Activated T-cell treated with anti-CD3 and anti-CD28 coated beads, Interleukin-2, amount 50 U/mL, for 1 hour (primary cell): ENCODE results near the gene LRRC8C.

Experiments
- DNase-seq: peaks from one replicate; pipeline ENCODE4 v3.0.0-alpha.2; 2020

Gene LRRC8C

GRCh38 chr1:89706700-89707012 lies 73.7 kb downstream of the LRRC8C start:
- DNase-seq = no peak

- DNase-seq = no peak
Observed at GRCh38 chr1:89708751-89709375, 75.9 kb downstream of the LRRC8C start.

- DNase-seq = no peak
Observed at GRCh38 chr1:89710498-89711139, 77.7 kb downstream of the LRRC8C start.

- DNase-seq = no peak
Observed at GRCh38 chr1:89711140-89711778, 78.3 kb downstream of the LRRC8C start.

GRCh38 chr1:89712420-89712819 lies 79.5 kb downstream of the LRRC8C start:
- no peak for DNase-seq

DNA sequence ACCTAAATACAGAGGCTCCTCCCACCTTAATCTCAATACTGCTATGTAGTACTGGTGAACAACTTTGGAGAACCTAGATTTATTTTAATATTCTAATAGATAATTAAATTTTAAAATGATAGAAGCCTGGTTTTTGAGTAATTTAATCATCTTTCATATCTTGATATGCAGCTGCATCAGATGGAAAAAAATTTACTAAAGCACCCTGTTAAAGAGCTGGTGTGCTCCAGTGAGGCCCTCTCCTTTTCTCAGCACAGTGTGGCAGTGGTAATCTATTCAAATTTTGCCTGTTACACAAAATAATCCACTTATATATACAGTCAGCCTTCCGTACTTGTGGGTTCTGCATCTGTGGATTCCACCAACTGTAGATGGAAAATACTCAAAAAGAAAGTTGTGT lies 82.8 kb downstream of the LRRC8C start:
- DNase-seq = no peak

DNA sequence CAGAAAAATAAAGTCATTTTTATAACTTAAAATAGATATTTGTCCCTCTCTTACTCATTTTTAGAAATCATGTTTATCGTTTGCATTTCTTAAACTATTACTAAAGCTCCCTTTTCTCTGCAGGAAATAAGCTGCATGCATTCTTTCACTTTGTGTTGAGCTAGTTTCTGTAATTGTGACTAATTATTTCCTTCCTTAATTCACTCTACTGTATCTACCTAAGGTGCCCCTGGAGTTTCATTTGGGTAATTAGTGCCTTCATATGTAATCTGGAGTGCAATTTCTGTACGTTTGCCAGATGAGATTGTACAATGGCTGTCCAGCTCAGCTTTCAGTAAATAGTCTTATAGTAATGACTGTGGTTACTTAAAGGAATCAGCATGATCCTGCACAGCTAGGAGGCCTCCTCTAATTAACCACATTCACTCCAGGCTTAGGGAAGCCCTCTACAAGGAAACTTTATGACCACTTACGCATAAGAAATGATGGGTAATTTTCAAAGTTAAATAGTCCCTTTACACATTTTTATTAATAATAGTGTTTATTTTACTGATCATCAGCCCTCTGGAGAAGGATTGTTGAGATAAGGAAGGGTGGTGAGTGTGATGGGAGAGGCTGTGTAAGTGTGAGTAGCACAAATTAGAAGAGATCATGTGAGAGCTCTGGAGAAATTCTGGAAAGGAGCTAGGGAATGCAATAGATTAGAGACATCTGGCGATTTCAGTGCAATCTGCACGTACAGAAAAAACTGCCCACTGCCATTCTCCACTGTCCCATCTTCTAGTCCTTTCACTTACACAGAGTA lies 86.8 kb downstream of the LRRC8C start:
- no peak for DNase-seq

GRCh38 chr1:89720839-89721238 lies 87.9 kb downstream of the LRRC8C start:
- no peak for DNase-seq

GRCh38 chr1:89721351-89721750 lies 88.4 kb downstream of the LRRC8C start:
- DNase-seq = no peak

DNA sequence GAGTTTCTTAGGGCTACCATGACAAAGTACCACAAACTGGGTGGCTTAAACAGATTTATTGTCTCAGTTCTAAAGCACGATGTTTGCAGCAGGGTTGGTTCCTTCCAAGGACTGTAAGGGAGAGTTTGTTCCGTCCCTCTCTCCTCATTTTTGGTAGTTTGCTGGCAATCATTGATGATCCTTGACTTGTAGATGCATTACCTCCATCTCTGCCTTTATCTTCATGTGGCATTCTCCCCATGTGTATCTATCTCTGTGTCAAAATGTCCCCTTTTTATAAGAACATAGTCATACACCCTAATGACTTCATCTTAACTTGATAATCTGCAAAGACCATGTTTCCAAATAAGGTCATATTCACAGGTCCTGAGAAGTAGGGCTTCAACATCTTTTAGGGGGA lies 90.2 kb downstream of the LRRC8C start:
- DNase-seq = no peak

DNA sequence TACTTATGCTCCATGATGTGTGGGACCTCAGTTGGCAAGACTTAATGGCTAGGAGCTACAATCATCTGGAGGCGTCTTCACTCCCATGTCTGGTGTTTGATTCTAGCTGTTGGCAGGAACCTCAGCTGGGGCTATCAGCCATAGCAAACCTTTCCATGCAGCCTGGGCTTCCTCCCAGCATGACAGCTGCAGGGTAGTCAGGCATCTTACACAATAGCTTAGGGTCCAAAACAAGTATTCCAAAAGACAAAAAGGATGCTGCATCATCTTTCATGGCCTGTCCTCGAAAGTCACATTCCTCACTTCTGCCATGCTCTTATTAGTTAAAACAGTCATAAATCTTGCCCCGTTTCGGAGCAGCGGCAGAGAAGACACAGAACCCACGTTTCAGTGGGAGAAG lies 90.9 kb downstream of the LRRC8C start:
- DNase-seq = no peak

DNA sequence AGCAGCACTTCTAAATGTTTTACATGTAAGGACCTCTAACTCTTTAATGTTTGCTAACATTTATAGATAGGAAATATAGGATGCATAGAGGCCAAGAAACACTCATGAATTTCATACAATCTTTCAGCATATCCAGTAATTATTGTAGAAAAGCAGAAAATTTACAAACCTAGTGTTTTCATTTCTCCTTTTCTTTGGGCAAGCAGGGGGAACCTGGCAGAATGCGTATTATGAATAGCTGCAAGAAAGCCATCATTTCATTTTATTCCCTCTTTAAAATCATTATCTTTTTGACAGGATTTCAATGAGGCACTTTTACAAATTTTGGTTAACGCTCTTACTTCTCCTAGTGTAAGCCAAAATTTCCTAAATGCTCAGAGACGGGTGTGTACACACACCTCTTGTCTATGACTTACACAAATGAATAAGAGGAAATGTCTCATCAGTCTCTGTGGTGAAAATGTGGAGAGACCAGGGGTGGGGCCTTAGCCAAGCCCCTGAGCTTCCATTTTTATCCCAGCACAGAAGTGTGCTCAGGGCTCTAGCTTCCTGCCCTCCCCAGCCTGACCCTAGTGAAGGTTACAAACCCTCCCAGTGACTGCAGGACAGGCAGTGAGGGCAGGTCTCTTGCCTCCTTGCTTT lies 91.6 kb downstream of the LRRC8C start:
- no peak for DNase-seq

DNA sequence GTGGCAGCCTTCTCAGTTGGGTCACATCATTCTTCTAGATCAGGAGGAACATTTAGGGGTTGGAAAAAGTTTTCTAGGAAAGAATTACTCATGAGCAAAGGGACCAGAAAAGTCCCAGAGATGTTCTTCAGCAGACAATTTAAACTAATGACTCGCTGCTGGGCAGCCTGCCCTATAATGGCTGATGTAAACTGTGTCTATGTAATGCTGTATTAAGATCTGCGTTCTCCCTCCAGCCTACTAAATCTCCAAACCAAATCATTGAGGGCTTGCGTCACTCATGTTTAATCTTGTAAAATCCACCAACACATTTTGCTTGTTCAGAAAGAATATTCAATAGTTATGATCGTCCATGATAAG lies 92.1 kb downstream of the LRRC8C start:
- DNase-seq = no peak

- no peak for DNase-seq
Observed at GRCh38 chr1:89725631-89726030, 92.7 kb downstream of the LRRC8C start.

- DNase-seq = no peak
Observed at GRCh38 chr1:89727517-89728312, 94.8 kb downstream of the LRRC8C start.

DNA sequence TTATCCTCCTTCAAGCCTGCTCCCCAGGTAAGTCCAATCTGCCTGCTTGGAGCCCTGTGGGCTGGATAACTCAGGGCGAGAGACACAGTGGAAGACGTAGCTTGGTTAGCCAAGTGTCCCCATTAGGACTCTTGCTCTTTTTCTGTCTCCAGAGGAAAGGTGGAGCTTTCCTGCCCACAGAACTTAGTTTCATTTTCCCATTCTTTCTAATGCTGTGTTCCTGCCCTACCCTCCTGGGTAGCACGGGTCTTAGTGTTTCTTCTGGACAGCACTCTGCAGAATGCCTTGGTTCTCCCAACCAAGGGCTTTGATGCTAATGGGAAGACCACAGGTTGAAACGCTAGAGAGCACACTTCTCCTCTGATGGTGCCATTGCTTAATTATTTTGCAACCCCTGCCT lies 95.5 kb downstream of the LRRC8C start:
- DNase-seq = no peak

DNA sequence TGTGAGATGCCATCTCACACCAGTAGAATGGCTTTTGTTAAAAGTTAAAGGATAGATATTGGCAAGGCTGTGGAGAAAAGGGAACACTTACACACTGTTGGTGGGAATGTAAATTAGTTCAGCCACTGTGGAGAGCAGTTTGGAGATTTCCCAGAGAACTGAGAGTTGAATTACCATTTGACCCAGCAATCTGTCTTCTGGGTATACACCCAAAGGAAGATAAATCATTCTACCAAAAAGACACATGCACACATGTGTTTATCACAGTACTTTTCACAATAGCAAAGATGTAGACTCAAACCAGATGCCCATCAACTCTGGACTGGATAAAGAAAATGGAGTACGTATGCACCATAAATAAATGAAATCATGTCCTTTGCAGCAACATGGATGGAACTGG lies 99.3 kb downstream of the LRRC8C start:
- no peak for DNase-seq

- DNase-seq = no peak
Observed at GRCh38 chr1:89732643-89733222, 99.8 kb downstream of the LRRC8C start.

GRCh38 chr1:89733748-89734147 lies 100.8 kb downstream of the LRRC8C start:
- DNase-seq = no peak

DNA sequence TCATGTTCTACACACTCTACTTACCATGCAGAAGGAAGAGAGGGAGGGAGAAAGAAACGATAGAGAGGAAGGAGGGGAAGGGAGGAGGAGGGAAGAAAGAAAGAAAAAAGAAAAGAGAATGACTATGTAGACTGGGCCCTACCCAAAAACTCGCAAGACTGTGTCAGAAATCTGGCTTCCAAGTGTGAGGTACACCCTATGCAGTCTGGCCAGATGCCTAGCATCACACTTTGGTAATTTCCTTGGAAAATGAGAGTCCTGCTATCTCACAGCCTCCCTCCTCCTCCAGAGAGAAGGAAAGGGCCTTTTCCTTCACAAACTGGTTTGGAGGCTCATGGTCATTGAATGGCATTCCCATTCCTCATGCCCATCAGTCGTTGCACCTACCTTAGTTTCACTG lies 101.5 kb downstream of the LRRC8C start:
- DNase-seq = no peak

DNA sequence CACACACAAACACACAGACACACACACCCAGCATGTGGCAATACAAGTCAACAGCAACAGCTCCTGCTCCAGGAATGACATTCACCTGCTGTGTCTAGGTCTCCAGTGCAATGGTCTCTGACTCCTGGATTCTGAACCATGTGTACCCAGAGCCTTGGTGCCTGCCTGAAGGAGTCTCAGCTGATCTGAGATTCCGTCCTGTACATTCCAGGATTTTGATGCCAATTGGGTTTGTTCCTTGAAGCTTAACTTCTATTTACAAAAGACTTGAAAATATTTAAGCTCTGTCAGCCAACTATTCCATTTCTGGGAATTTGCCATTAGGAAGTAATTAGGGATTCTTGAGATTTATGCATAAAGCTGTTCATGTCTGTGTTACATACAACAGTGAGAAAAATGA lies 102.6 kb downstream of the LRRC8C start:
- DNase-seq = no peak
